NCI-H82 (cell line): Measurements from ENCODE around the gene RASSF7.

Experiments used
- DNase-seq: peaks from one replicate; lab custom pipeline; 2025; lab: John Stamatoyannopoulos, UW

Gene RASSF7

GRCh38 chr11:567011-567628, 6.3 kb downstream of the RASSF7 start:
- no peak for DNase-seq

GRCh38 chr11:567629-568292, 7.0 kb downstream of the RASSF7 start:
- DNase-seq, result peak; percentile 53

DNA sequence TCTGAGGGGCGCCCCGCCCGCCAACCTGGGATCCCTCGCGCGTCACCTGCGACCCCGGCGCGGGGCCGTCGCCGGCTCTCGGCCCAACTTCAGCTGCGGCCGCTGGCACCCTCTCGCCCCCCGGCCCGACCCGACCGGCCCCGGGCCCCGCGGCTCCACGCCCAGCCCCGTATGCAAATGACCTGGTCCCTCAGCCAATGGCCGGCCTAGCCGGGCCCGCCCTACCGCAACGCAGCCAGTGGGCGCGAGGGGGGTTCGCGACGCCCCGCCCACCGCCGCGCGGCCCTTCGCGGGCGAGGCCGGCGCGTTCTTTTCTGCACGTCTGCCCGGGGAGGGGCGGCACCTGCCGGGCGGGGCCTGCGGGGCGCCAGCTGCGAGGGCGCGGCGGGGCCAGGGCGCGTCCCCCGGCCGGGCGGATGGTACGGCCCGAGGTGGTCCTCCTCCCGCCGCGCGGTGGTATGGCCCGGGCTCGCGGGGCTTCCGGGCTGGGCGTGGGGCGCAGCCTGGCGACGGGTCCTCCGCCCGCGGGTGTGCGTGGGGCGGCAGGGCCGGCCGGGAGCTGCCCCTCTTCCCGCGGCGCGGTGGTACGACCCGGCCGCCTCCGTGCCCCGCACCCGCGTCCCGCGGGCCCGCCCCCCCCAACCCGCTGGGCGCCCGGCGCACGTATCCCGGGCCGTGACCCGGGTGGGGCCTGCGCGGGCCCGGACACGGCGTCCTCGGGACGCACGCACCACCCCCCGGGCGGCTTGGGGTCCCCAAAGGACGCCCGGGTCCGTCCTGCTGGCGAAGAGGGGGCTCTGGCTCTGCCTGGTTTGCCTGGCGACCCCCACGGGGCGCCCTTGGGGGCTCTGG, 7.8 kb downstream of the RASSF7 start:
- peak; percentile 93 for DNase-seq

DNA sequence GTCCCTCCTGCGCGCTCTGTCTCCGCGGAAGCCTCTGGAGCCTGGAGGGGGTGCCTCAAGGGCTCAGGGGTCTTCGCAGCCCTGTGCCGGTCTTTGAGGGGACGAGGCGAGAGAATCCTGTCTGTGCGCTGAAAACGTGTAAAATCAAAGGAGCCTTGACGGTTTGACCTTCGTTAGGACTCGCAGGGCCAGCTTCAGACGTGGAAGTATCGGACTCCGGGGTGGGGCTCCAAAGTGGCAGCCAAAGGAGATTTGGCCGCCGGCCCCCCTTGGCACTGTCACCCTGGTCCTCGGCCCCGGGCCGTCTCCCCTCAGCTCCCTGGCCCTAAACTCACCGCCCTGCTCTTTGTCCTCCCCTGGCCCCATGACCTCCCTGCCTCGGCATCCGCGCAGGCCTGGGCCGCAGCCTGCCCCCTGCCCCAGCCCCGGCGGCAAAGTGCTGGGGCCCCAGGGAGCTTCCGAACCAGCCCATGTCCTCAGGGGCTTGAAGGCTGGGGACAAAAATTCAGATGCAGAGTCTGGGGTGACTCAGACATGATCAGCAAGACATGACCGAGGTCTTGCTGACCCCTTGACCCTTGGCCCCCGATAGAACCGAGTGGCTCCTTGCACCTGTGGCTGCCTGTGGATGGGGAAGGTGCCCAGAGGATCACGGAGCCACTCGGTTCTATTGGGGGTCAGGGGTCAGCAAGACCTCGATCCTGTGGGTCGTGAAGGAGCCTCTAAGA, 8.6 kb downstream of the RASSF7 start:
- DNase-seq, result no peak

DNA sequence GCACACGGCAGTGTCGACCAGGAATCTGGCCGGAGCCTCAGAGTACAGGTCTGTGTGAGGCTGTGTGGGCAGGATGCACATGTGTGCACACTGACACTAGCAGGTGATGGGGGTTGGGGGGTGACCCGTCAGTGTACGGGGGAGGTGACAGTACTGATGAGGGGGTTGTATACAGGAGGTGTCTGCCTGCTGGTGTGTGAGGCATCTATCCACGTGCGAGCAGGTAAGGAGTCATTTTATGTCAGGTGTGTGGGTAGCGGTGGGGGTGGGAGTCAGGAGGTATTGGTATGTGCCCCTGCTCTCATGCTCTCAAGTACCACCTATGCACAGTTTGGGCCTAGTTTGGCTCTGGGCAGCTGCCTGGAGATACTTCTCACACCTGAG, 11.0 kb downstream of the RASSF7 start:
- no peak for DNase-seq

DNA sequence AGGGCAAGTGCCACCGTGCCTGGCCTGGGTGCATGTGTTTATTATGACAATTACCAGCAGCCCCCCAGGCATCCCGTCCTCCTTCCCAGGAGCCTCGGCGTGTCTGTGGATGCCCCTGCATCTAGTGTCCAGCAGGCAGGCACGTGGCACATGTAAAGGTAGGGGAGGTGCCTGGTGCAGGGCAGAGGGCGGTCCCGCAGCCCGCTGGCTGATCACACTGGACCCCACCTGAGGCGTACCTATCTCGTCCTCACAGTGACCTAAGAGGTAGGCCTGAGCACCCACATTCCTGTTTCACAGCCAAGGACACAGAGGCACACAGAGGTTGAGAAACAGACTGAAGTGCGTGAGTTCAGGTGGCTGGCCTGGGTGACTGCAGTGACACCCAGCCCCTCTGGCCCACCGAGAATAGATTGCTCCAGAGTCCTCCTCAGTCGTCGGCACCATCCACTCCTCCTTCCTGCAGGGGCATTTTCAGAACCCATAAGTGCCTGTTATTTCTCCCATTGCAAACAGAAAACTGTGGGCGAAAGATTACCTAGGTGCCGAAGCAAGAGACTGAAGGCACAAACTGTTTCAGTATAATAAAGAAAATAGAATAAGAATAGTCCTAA, 12.5 kb downstream of the RASSF7 start:
- no peak for DNase-seq

DNA sequence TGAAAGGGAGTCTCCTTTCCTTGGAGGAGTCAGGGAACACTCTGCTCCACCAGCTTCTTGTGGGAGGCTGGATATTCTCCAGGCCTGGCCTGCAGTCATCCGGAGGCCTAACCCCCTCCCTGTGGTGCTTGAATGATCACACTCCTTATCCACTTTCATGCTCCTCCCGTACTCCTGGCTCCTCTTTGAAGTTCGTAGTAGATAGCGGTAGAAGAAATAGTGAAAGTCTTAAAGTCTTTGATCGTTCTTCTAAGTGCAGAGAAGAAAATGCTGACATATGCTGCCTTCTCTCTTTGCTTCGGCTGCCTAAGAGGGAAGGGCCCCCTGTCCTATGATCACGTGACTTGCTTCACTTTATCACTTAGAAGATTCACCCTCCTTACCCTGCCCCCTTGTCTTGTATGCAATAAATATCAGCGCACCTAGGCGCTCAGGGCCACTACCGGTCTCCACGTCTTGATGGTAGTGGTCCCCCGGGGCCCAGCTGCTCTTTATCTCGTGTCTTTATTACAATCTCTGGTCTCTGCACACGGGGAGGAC, 13.3 kb downstream of the RASSF7 start:
- peak; percentile 28 for DNase-seq

- peak; percentile 66 for DNase-seq
These were observed 14.0 kb downstream of the RASSF7 start for GRCh38 chr11:574632-575312.

GRCh38 chr11:575313-575995, 14.7 kb downstream of the RASSF7 start:
- peak; percentile 86 for DNase-seq

DNA sequence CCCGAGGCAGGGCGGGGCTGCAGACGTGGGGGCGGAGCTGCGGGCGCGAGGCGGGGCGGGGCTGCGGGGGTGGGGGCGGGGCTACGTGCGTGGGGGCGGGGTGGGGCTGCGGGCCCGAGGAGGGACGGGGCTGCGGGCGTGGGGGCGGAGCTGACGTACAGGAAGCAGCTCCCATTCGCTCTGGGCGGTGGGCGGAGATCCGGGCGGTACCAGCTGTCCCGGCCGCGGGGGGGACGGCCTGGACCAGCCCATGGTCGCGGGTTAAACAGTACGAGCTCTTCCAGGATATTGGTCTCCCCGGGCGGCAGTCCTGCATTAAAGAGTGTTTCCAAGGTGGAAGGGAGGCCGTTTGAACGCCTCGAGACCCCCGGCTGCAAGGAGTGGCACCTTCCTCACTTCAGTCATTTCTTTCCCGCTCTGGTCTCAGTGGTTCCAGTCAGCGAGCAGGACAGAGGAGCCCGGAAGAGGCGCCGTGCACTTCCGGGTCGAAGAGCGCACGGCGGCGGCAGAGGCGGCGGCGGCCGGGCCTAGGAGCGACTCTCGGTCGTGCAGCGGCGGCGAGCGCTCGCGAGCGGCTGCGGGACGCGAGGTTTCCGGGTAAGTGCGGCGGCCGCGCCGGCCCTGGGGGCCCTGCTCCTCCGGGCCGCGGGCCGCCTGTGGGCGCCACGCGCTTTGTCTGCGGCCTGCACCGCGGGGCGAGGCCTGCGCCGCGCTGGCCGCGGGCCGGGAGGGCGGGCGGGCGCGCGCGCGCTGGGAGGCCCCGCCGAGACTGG, 15.4 kb downstream of the RASSF7 start, which contains the start of gene PHRF1:
PHRF1 (plus strand) TSS at position 475 of the 773 bp plus-strand sequence. CDS start 5,043 bp downstream, outside the sequence.
- peak; percentile 92 for DNase-seq

GRCh38 chr11:576811-577610, 16.2 kb downstream of the RASSF7 start:
- DNase-seq, result no peak

DNA sequence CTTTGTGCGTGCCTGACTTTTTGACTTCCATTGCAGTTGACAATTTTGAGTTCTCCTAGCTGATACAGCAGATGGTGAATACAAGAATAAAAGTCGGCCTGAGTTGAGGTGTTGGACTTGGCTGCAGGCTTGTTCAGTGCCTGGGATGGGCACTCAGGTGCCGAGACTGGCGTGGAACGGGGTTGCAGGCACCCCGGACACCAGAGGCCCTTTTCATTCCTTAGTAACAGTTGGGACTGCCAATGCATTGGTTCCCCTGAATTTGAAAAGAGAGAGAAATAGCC, 16.8 kb downstream of the RASSF7 start:
- DNase-seq, result no peak

- no peak for DNase-seq
These were observed 17.7 kb downstream of the RASSF7 start for GRCh38 chr11:578276-579035.

GRCh38 chr11:579830-580601, 19.2 kb downstream of the RASSF7 start:
- DNase-seq, result no peak

DNA sequence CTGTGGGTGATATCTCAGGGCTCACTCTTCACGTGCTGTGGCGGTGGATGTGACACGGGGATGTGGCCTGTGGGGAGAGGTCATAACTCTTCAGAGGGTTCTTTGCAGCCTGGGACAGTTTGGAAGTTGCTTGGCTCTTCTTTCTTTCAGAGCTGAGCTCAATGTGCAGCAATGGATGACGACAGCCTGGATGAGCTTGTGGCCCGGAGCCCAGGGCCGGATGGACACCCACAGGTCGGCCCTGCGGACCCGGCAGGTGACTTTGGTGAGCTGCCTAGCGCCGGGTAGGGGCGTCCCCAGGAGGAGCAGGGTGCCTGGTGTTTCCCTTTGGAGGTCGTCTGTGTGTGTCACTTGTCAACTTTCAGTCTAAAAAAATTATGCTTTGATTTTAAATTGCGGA, 20.6 kb downstream of the RASSF7 start:
- no peak for DNase-seq

DNA sequence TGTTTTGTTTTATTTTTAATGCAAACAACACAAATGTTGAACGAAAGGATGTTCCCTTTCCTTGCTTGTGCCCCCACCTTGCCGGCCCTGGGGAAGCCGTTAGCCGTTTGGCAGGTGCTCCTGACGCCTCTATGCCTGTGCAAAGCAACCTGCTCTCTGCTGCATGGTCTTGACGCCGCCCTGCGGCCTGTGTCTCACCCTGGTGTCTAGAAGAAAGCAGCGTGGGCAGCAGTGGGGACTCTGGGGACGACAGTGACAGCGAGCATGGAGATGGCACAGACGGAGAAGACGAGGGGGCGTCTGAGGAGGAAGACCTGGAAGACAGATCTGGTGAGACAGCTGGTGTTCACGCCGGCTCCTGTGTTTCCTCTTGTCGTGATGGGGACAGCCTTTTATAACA, 21.0 kb downstream of the RASSF7 start:
- no peak for DNase-seq

- no peak for DNase-seq
These were observed 23.5 kb downstream of the RASSF7 start for GRCh38 chr11:584287-584686.
